ENCODE data around the gene CCDC6. TPM values are rescaled to one million over a fixed set of nuclear protein-coding genes. Genes with fewer than 3 reads are reported as not detected.

CCDC6 gene
- total and polyA plus RNA-seq, 2 of the 8 experiments (the other 6 are each of a cell fraction or from before 2014, with no cell fraction given) = 42.2 to 74.4 TPM

DNA sequence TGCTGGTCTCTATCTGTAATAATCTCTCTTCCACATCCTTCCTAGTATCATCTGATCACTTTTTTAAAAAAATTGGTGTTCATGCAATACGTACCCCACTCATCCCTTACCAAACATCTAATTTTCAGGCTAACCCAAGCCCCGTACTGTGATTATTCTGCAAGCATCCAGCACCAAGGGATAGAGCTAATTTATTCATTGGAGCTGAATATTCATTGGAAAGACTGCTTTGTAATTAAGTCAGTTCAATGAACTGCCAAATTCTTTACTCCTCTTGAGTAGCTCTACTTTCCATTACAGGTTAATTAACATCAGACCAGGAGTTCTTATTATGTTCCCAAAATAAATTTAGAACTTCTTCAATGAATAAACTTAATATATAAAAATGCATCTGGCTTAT lies 86.7 kb downstream of the CCDC6 start:
- Histone ChIP-seq H3K23ac (ENCODE audit: insufficient read length) (no peak overlapping the region), H3K79me1 (ENCODE audit: low read depth, low read length) (peaks cover 3% of the 10 kb centered on the region), H3K18ac (ENCODE audit: extremely low read depth, low read length) (no peak overlapping the region), H4K5ac (ENCODE audit: insufficient read length, low read depth, low read length) (no peak overlapping the region), H2BK5ac (ENCODE audit: low read depth, low read length) (no peak overlapping the region), H4K91ac (replicated peaks; ENCODE audit: insufficient read length, low read length) (no peak overlapping the region), H3K23me2 (ENCODE audit: low read depth, low read length) (no peaks in the 10 kb centered on the region), H2BK15ac (ENCODE audit: low read length) (no peak overlapping the region), H3K9ac (replicated peaks in 1 of 4; ENCODE audit: extremely low read depth in 1 of 4, low read depth in 3 of 4, low read length in 3 of 4) (no peak overlapping the region), H2AK5ac (ENCODE audit: low read depth, low read length) (no peak overlapping the region), H3K36me3 (ENCODE audit: control insufficient read depth in 2 of 4, insufficient read depth in 4 of 4, low read length in 3 of 4) (peaks cover 0 to 8% (median 1%) of the 10 kb centered on the region in 4 experiments; a peak in 3 of 8 replicates), H3K4me2 (ENCODE audit: insufficient read depth in 1 of 2, low read depth in 2 of 2, low read length in 2 of 2) (no peak overlapping the region), H4K20me1 (replicated peaks in 1 of 2; ENCODE audit: control insufficient read depth in 1 of 2, insufficient read depth in 2 of 2, low read length in 2 of 2) (peaks cover 0 to 4% of the 10 kb centered on the region in 2 experiments), H4K8ac (ENCODE audit: extremely low read depth, insufficient read depth, low read length) (no peak overlapping the region), H3K14ac (ENCODE audit: insufficient read length) (no peak overlapping the region), H2BK20ac (ENCODE audit: low read length) (no peak overlapping the region), H3K27me3 (replicated peaks in 1 of 4; ENCODE audit: control insufficient read depth in 3 of 4, extremely low read depth in 1 of 4, insufficient read depth in 3 of 4, low read length in 3 of 4) (no peaks in the 10 kb centered on the region), H3K56ac (replicated peaks; ENCODE audit: insufficient read length, low read depth, low read length) (no peak overlapping the region), H2AFZ (ENCODE audit: low read length) (no peak overlapping the region), H3K9me3 (ENCODE audit: insufficient read depth in 2 of 2, low read depth in 1 of 2, low read length in 1 of 2) (no peaks in the 10 kb centered on the region), H2BK12ac (ENCODE audit: low read depth, low read length) (no peak overlapping the region), H2BK120ac (replicated peaks; ENCODE audit: low read depth, low read length) (no peak overlapping the region), H3K79me2 (ENCODE audit: control insufficient read depth in 1 of 2, insufficient read depth in 2 of 2, low read length in 2 of 2) (peaks cover 7 to 90% of the 10 kb centered on the region in 2 experiments; a peak in 3 of 4 replicates), H3K4ac (replicated peaks; ENCODE audit: insufficient read length, low read depth, low read length) (no peak overlapping the region), H3K4me1 (replicated peaks in 1 of 4; ENCODE audit: control insufficient read depth in 3 of 4, insufficient read depth in 4 of 4, low read length in 3 of 4) (peaks cover 0 to 3% (median 0%) of the 10 kb centered on the region in 4 experiments; a peak in 4 of 7 replicates), H3K27ac (ENCODE audit: low read depth, low read length) (no peak overlapping the region), H3K4me3 (ENCODE audit: extremely low read depth in 1 of 4, insufficient read depth in 2 of 4, low read depth in 3 of 4, low read length in 4 of 4) (no peak overlapping the region)
- POLR2A ChIA-PET (ENCODE audit: partially characterized antibody) = interaction anchor here (0.9 kb wide), 1 partner anchor 10 kb away, joined by 3 read pairs; no protein-coding TSS in a partner anchor
- DNase-seq (ENCODE audit: low read depth in 1 of 2, low spot score in 2 of 2) (no peak), FAIRE-seq (no peak)
- WGBS, 2 experiments (ENCODE audit: extremely low coverage in 1 of 2, insufficient coverage in 1 of 2, insufficient read length in 1 of 2, insufficient replicate concordance in 2 of 2, low coverage in 1 of 2, low lambda C conversion rate in 2 of 2, missing lambda C conversion rate in 1 of 2) = 95% methylated on average over 2 of the region's 2 CpGs; no CpG with 5 or more reads in 1 of the 2 experiments
- CTCF ChIA-PET (ENCODE audit: partially characterized antibody) = interaction anchor here (0.8 to 7.1 kb wide), 9 partner anchors 11 to 197 kb away, joined by 3 to 40 read pairs (median 4); no protein-coding TSS in a partner anchor
- TF ChIP-seq FOSL1 (IDR thresholded peaks at IDR 0.05; ENCODE audit: insufficient read depth, low read depth, low read length) (no peak), GABPA (IDR thresholded peaks at IDR 0.05; ENCODE audit: borderline replicate concordance, insufficient read depth, low read length) (no peak), CHD2 (IDR thresholded peaks at IDR 0.05; ENCODE audit: low read length) (no peak), BCL11A (IDR thresholded peaks at IDR 0.05; ENCODE audit: low read depth in 2 of 2, low read length in 2 of 2) (no peak), RBBP5 (IDR thresholded peaks at IDR 0.05; ENCODE audit: borderline replicate concordance, low read depth, low read length) (no peak), ASH2L (IDR thresholded peaks at IDR 0.05; ENCODE audit: low read length) (no peak), YY1 (IDR thresholded peaks at IDR 0.05; ENCODE audit: low read depth, low read length) (no peak), SIN3A (conservative IDR thresholded peaks at IDR 0.05 in 1 of 2, IDR thresholded peaks at IDR 0.05 in 1 of 2; ENCODE audit: low read depth in 1 of 2, low read length in 2 of 2) (no peak), SIRT6 (IDR thresholded peaks at IDR 0.05; ENCODE audit: low read length) (no peak)
- TF ChIP-seq, protein P1, sequence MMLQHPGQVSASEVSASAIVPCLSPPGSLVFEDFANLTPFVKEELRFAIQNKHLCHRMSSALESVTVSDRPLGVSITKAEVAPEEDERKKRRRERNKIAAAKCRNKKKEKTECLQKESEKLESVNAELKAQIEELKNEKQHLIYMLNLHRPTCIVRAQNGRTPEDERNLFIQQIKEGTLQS (IDR thresholded peaks at IDR 0.05; ENCODE audit: insufficient read depth, low read depth, low read length) = no peak
- TF ChIP-seq, protein P2, sequence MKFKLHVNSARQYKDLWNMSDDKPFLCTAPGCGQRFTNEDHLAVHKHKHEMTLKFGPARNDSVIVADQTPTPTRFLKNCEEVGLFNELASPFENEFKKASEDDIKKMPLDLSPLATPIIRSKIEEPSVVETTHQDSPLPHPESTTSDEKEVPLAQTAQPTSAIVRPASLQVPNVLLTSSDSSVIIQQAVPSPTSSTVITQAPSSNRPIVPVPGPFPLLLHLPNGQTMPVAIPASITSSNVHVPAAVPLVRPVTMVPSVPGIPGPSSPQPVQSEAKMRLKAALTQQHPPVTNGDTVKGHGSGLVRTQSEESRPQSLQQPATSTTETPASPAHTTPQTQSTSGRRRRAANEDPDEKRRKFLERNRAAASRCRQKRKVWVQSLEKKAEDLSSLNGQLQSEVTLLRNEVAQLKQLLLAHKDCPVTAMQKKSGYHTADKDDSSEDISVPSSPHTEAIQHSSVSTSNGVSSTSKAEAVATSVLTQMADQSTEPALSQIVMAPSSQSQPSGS (IDR thresholded peaks at IDR 0.05; ENCODE audit: low read length) = no peak

Measured in H1 (cell line).